DOHH2 (cell line): ENCODE measurements around the gene NCKAP5.

Experiments
- H3F3A ChIP-seq: fragments of 200-600 bp; sonication (generic), shearing (Covaris generic); 2 replicates; pipeline ENCODE4 v1.6.0; 2016; ENCODE audit warnings: antibody characterized with exemption, mild to moderate bottlenecking; ENCODE audit not compliant: control insufficient read depth, insufficient read depth
- H3K27ac ChIP-seq: fragments of 200-600 bp; sonication (generic); 2 replicates; pipeline ENCODE4 v1.5.1; 2014; ENCODE audit warnings: low read depth, mild to moderate bottlenecking, low read length, moderate library complexity
- H3K27me3 ChIP-seq: fragments of 200-600 bp; sonication (generic); 2 replicates; pipeline ENCODE4 v1.6.1; 2014; ENCODE audit warnings: mild to moderate bottlenecking, low read length, mixed read lengths; ENCODE audit not compliant: control insufficient read depth
- H3K36me3 ChIP-seq: fragments of 200-600 bp; sonication (generic); 2 replicates; pipeline ENCODE4 v1.6.1; 2014; ENCODE audit warnings: mild to moderate bottlenecking, low read length, moderate library complexity, mixed read lengths; ENCODE audit not compliant: control insufficient read depth
- H3K4me1 ChIP-seq: fragments of 200-600 bp; sonication (generic); 2 replicates; pipeline ENCODE4 v1.6.1; 2014; ENCODE audit warnings: mild to moderate bottlenecking, low read length, mixed read lengths; ENCODE audit not compliant: control insufficient read depth
- H3K4me2 ChIP-seq: fragments of 200-600 bp; sonication (generic); 2 replicates; pipeline ENCODE4 v1.6.0; 2014; ENCODE audit warnings: mild to moderate bottlenecking, low read length, moderate library complexity
- H3K4me3 ChIP-seq: fragments of 200-600 bp; sonication (generic); 2 replicates; pipeline ENCODE4 v1.5.1; 2014; ENCODE audit warnings: mild to moderate bottlenecking, low read length, mixed read lengths
- H3K79me2 ChIP-seq: fragments of 200-600 bp; sonication (generic); 2 replicates; pipeline ENCODE4 v1.6.1; 2014; ENCODE audit warnings: mild to moderate bottlenecking, low read length, mixed read lengths; ENCODE audit not compliant: control insufficient read depth
- H3K9me2 ChIP-seq: fragments of 200-600 bp; sonication (generic); replicated peaks from 2 replicates; pipeline ENCODE4 v1.6.1; 2014; ENCODE audit warnings: mild to moderate bottlenecking, low read length, mixed read lengths; ENCODE audit not compliant: control insufficient read depth
- H3K9me3 ChIP-seq: fragments of 200-600 bp; sonication (generic); 2 replicates; pipeline ENCODE4 v1.6.1; 2014; ENCODE audit warnings: antibody characterized with exemption, low read length, mixed read lengths; ENCODE audit not compliant: control insufficient read depth, insufficient read depth
- H4K20me1 ChIP-seq: fragments of 200-600 bp; sonication (generic); 2 replicates; pipeline ENCODE4 v1.6.0; 2014; ENCODE audit warnings: low read depth, mild to moderate bottlenecking, antibody characterized with exemption, low read length, moderate library complexity; ENCODE audit not compliant: control insufficient read depth, insufficient read depth
- EZH2phosphoT487 ChIP-seq: fragments of 200-600 bp; sonication (generic); IDR thresholded peaks from 2 replicates; pipeline ENCODE4 v1.6.1; 2017; ENCODE audit warnings: borderline replicate concordance, mild to moderate bottlenecking, antibody characterized with exemption, low read length, moderate library complexity, mixed read lengths
- TF ChIP-seq, protein P1 (sequence below): fragments of 200-600 bp; sonication (generic); IDR thresholded peaks from one replicate; pipeline ENCODE4 v1.5.1; 2014; ENCODE audit warnings: antibody characterized with exemption, mild to moderate bottlenecking, low read depth, low read length; ENCODE audit not compliant: poor library complexity, severe bottlenecking

The NCKAP5 gene

GRCh38 chr2:133599811-133600210 is 31.5 kb upstream of the NCKAP5 start:
- Histone ChIP-seq H3K9me2 (no peaks in the 10 kb centered on the region), H3K27ac (no peak overlapping the region), H3K27me3 (no peaks in the 10 kb centered on the region), H3K79me2 (no peaks in the 10 kb centered on the region), H3K4me3 (no peak overlapping the region), H3K4me1 (no peaks in the 10 kb centered on the region), H3K9me3 (no peaks in the 10 kb centered on the region), H4K20me1 (no peaks in the 10 kb centered on the region), H3F3A (no peaks in the 10 kb centered on the region), H3K36me3 (no peaks in the 10 kb centered on the region), H3K4me2 (no peak overlapping the region)
- TF ChIP-seq EZH2phosphoT487: no peak
- TF ChIP-seq, protein P1, sequence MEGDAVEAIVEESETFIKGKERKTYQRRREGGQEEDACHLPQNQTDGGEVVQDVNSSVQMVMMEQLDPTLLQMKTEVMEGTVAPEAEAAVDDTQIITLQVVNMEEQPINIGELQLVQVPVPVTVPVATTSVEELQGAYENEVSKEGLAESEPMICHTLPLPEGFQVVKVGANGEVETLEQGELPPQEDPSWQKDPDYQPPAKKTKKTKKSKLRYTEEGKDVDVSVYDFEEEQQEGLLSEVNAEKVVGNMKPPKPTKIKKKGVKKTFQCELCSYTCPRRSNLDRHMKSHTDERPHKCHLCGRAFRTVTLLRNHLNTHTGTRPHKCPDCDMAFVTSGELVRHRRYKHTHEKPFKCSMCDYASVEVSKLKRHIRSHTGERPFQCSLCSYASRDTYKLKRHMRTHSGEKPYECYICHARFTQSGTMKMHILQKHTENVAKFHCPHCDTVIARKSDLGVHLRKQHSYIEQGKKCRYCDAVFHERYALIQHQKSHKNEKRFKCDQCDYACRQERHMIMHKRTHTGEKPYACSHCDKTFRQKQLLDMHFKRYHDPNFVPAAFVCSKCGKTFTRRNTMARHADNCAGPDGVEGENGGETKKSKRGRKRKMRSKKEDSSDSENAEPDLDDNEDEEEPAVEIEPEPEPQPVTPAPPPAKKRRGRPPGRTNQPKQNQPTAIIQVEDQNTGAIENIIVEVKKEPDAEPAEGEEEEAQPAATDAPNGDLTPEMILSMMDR: no peak

DNA sequence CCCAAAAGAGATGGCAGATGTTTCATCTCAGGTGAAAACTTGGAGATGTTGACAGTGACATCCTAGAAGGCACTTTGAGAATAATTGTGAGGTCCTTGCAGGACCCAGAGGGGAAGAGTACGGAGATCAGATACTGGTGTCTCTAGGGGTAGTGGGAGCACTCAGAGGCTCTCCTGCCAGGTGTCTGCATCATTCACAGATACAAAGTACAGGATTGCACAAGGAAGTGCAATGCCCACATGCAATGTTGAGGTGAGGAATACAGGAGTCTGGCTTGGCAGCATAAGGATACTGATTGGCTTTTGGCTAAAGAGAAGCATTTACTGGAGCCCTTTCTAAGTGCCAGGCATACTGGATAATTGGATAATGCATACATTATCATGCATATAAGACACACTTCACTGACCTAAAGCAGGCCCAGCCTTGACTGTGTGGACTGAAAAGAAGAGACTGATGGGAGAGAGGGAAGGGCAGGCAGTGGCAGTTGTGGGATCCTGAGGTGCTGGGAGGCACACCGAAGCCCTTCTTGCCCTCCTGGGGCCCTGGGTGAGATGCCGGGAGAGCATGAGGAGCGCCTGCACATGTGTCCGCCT is 31.0 kb upstream of the NCKAP5 start:
- Histone ChIP-seq H4K20me1 (no peaks in the 10 kb centered on the region), H3K9me2 (no peaks in the 10 kb centered on the region), H3K4me2 (no peak overlapping the region), H3K4me3 (no peak overlapping the region), H3F3A (no peaks in the 10 kb centered on the region), H3K27me3 (no peaks in the 10 kb centered on the region), H3K27ac (no peak overlapping the region), H3K9me3 (no peaks in the 10 kb centered on the region), H3K36me3 (no peaks in the 10 kb centered on the region), H3K79me2 (no peaks in the 10 kb centered on the region), H3K4me1 (no peaks in the 10 kb centered on the region)
- TF ChIP-seq EZH2phosphoT487: no peak
- TF ChIP-seq, protein P1: no peak

- no peaks in the 10 kb centered on the region for H3K27me3 ChIP-seq
- TF ChIP-seq, protein P1: no peak
- TF ChIP-seq EZH2phosphoT487: no peak
These were observed 30.5 kb upstream of the NCKAP5 start for GRCh38 chr2:133598769-133599168.

More at GRCh38 chr2:133598769-133599168, 30.5 kb upstream of the NCKAP5 start:
- no peaks in the 10 kb centered on the region for H3K36me3 ChIP-seq
- H3K9me3 ChIP-seq: no peaks in the 10 kb centered on the region
- no peaks in the 10 kb centered on the region for H3K79me2 ChIP-seq
- H3K4me1 ChIP-seq: no peaks in the 10 kb centered on the region
- no peak overlapping the region for H3K4me2 ChIP-seq
- H3K9me2 ChIP-seq: no peaks in the 10 kb centered on the region
- no peak overlapping the region for H3K27ac ChIP-seq
- H3K4me3 ChIP-seq: no peak overlapping the region
- H3F3A ChIP-seq: no peaks in the 10 kb centered on the region
- no peaks in the 10 kb centered on the region for H4K20me1 ChIP-seq
